Peyer's patch (tissue), 4 donors: Measurements from ENCODE around the gene FN1.

Experiments used
- POLR2A ChIP-seq, 2 donors: fragments of 450-650 bp; IDR thresholded peaks; one replicate each; pipeline ENCODE4 v1.5.1; 2017; ENCODE audit warnings: antibody characterized with exemption in 2 of 2, mild to moderate bottlenecking in 2 of 2, moderate library complexity in 2 of 2
- TF ChIP-seq, protein P1 (sequence below), 6 experiments: fragments of 450-650 bp in 4 of 6; fragments of 200-600 bp in 2 of 6; sonication (generic) in 1 of 6; IDR thresholded peaks; one replicate each; pipeline ENCODE4 v1.5.1; 2017 to 2019; ENCODE audit warnings: antibody characterized with exemption in 6 of 6, mild to moderate bottlenecking in 3 of 6, moderate library complexity in 1 of 6

DNA sequence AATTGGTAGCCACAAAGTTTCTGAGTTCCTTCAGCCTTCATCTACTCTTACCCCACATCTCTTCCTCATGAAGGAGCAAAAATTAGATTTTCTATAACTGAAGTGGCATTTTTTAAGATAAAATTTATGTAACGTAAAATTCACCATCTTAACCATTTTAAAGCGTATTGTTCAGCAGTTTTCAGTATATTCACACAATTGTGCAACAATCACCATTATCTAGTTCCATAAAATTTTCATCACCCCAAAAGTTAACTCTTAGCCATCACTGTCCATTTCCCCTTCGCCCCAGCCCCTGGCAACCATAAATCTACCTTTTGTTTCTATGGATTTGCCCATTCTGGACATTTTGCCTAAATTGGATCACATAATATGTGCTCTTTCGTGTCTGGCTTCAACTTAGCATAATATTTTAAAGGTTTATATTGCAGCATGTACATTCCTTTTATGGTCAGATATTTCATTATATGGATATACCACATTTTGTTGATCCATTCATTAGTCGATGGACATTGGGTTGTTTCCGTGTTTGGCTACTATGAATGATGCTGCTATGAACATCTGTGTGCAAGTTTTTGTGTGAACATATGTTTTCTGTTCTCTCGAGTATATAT is 79.4 kb downstream of the FN1 start:
- TF ChIP-seq, protein P1, sequence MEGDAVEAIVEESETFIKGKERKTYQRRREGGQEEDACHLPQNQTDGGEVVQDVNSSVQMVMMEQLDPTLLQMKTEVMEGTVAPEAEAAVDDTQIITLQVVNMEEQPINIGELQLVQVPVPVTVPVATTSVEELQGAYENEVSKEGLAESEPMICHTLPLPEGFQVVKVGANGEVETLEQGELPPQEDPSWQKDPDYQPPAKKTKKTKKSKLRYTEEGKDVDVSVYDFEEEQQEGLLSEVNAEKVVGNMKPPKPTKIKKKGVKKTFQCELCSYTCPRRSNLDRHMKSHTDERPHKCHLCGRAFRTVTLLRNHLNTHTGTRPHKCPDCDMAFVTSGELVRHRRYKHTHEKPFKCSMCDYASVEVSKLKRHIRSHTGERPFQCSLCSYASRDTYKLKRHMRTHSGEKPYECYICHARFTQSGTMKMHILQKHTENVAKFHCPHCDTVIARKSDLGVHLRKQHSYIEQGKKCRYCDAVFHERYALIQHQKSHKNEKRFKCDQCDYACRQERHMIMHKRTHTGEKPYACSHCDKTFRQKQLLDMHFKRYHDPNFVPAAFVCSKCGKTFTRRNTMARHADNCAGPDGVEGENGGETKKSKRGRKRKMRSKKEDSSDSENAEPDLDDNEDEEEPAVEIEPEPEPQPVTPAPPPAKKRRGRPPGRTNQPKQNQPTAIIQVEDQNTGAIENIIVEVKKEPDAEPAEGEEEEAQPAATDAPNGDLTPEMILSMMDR (IDR thresholded peaks at IDR 0.05), result no peak
- TF ChIP-seq POLR2A (IDR thresholded peaks at IDR 0.05), result no peak
